MM.1S (cell line): ENCODE results near the gene SELENOP.

Experiments used
- DNase-seq: peaks from one replicate; pipeline ENCODE4 v3.0.0-alpha.2; 2015
- H2AFZ ChIP-seq: fragments of 300-600 bp; sonication (generic); 2 replicates; pipeline ENCODE4 v1.6.0; 2016; ENCODE audit warnings: antibody characterized with exemption, low read length
- H3F3A ChIP-seq: fragments of 300-600 bp; sonication (generic); 2 replicates; pipeline ENCODE4 v1.6.1; 2016; ENCODE audit warnings: mild to moderate bottlenecking, antibody characterized with exemption, low read length, moderate library complexity, mixed read lengths; ENCODE audit not compliant: insufficient read depth
- H3K27ac ChIP-seq: fragments of 300-600 bp; sonication (generic); 2 replicates; pipeline ENCODE4 v1.5.1; 2016; ENCODE audit warnings: mild to moderate bottlenecking, low read length
- H3K27me3 ChIP-seq: fragments of 300-600 bp; sonication (generic); replicated peaks from 2 replicates; pipeline ENCODE4 v1.6.0; 2016; ENCODE audit warnings: low read length; ENCODE audit not compliant: insufficient read depth
- H3K36me3 ChIP-seq: fragments of 300-600 bp; sonication (generic); replicated peaks from 2 replicates; pipeline ENCODE4 v1.6.1; 2016; ENCODE audit warnings: mild to moderate bottlenecking, low read length, mixed read lengths; ENCODE audit not compliant: insufficient read depth
- H3K4me1 ChIP-seq: fragments of 300-600 bp; sonication (generic); 2 replicates; pipeline ENCODE4 v1.6.1; 2016; ENCODE audit warnings: low read length, mixed read lengths
- H3K4me2 ChIP-seq: fragments of 300-600 bp; sonication (generic); 2 replicates; pipeline ENCODE4 v1.6.0; 2016; ENCODE audit warnings: low read depth, low read length
- H3K4me3 ChIP-seq: fragments of 300-600 bp; sonication (generic); 2 replicates; pipeline ENCODE4 v1.5.1; 2016; ENCODE audit warnings: low read length, mixed read lengths
- H3K79me2 ChIP-seq: fragments of 300-600 bp; sonication (generic); 2 replicates; pipeline ENCODE4 v1.6.1; 2016; ENCODE audit warnings: mixed run types, low read length, mixed read lengths
- H3K9ac ChIP-seq: fragments of 300-600 bp; sonication (generic); 2 replicates; pipeline ENCODE4 v1.6.1; 2016; ENCODE audit warnings: low read length, mixed read lengths
- H3K9me2 ChIP-seq: fragments of 300-600 bp; sonication (generic); replicated peaks from 2 replicates; pipeline ENCODE4 v1.6.1; 2016; ENCODE audit warnings: mild to moderate bottlenecking, low read length, mixed read lengths; ENCODE audit not compliant: insufficient read depth
- H3K9me3 ChIP-seq: fragments of 300-600 bp; sonication (generic); replicated peaks from 2 replicates; pipeline ENCODE4 v1.6.1; 2016; ENCODE audit warnings: mild to moderate bottlenecking, low read length, mixed read lengths; ENCODE audit not compliant: insufficient read depth
- H4K20me1 ChIP-seq: fragments of 300-600 bp; sonication (generic); 2 replicates; pipeline ENCODE4 v1.6.1; 2016; ENCODE audit warnings: mild to moderate bottlenecking, low read length, moderate library complexity, mixed read lengths; ENCODE audit not compliant: insufficient read depth
- CTCF ChIP-seq: fragments of 300-600 bp; sonication (generic); IDR thresholded peaks from 2 replicates; pipeline ENCODE4 v1.5.1; 2016; ENCODE audit warnings: antibody characterized with exemption, low read length, mixed read lengths
- EZH2 ChIP-seq: fragments of 300-600 bp; sonication (generic); optimal IDR thresholded peaks from 2 replicates; pipeline ENCODE3; 2017; ENCODE audit warnings: low read depth, mild to moderate bottlenecking, antibody characterized with exemption, low read length, mixed read lengths
- EZH2phosphoT487 ChIP-seq: fragments of 300-600 bp; sonication (generic); IDR thresholded peaks from 2 replicates; pipeline ENCODE4 v1.6.1; 2018; ENCODE audit warnings: antibody characterized with exemption, low read length

The SELENOP gene

DNA sequence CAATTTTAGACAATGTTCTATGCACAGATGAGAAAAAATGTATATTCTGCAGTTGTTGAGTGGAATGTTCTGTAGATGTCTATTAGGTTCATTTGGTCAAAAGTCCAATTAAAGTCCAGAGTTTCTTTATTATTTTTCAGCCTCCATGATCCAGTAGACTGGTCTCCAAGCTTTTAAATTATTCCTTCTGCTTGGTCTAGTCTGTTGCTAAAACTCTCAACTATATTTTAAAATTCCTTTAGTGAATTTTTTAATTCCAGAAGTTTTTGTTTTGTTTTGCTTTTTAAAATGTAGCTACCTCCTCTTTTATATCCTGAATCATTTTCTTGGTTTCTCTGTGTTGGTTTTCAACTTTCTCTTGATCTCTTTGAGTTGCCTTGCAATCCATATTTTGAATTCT is 24.6 kb downstream of the SELENOP start:
- H3K27me3 ChIP-seq: no peaks in the 10 kb centered on the region
- no peaks in the 10 kb centered on the region for H3K4me1 ChIP-seq
- H3K4me3 ChIP-seq: no peak overlapping the region
- H3K9me2 ChIP-seq: no peaks in the 10 kb centered on the region
- no peak overlapping the region for H3K9ac ChIP-seq
- no peak for DNase-seq
- H3K9me3 ChIP-seq: no peaks in the 10 kb centered on the region
- no peak overlapping the region for H2AFZ ChIP-seq
- H3F3A ChIP-seq: no peaks in the 10 kb centered on the region
- H4K20me1 ChIP-seq: no peaks in the 10 kb centered on the region
- no peaks in the 10 kb centered on the region for H3K36me3 ChIP-seq
- no peak overlapping the region for H3K27ac ChIP-seq
- H3K79me2 ChIP-seq: no peaks in the 10 kb centered on the region
- no peak overlapping the region for H3K4me2 ChIP-seq
- TF ChIP-seq EZH2 (no peak), EZH2phosphoT487 (no peak), CTCF (no peak)

GRCh38 chr5:42785756-42786155 is 25.9 kb downstream of the SELENOP start:
- H3K9me3 ChIP-seq: no peaks in the 10 kb centered on the region
- H3K27ac ChIP-seq: no peak overlapping the region
- H3K9me2 ChIP-seq: no peaks in the 10 kb centered on the region
- H3F3A ChIP-seq: no peaks in the 10 kb centered on the region
- TF ChIP-seq CTCF (no peak), EZH2 (no peak), EZH2phosphoT487 (no peak)
- H3K79me2 ChIP-seq: no peaks in the 10 kb centered on the region
- no peaks in the 10 kb centered on the region for H4K20me1 ChIP-seq
- no peaks in the 10 kb centered on the region for H3K27me3 ChIP-seq
- no peak overlapping the region for H3K4me2 ChIP-seq
- no peaks in the 10 kb centered on the region for H3K36me3 ChIP-seq
- H3K4me3 ChIP-seq: no peak overlapping the region
- no peak overlapping the region for H2AFZ ChIP-seq
- no peak overlapping the region for H3K9ac ChIP-seq
- H3K4me1 ChIP-seq: no peaks in the 10 kb centered on the region
- no peak for DNase-seq

GRCh38 chr5:42784132-42784531 is 27.6 kb downstream of the SELENOP start:
- Histone ChIP-seq H3K27ac (no peak overlapping the region), H3K4me2 (no peak overlapping the region), H3K9me2 (no peaks in the 10 kb centered on the region), H3K9ac (no peak overlapping the region), H3K9me3 (no peaks in the 10 kb centered on the region), H3K27me3 (no peaks in the 10 kb centered on the region), H4K20me1 (no peaks in the 10 kb centered on the region), H3F3A (no peaks in the 10 kb centered on the region), H3K36me3 (no peaks in the 10 kb centered on the region), H3K4me3 (no peak overlapping the region), H3K79me2 (no peaks in the 10 kb centered on the region), H3K4me1 (no peaks in the 10 kb centered on the region), H2AFZ (no peak overlapping the region)
- no peak for DNase-seq
- TF ChIP-seq EZH2: no peak

DNA sequence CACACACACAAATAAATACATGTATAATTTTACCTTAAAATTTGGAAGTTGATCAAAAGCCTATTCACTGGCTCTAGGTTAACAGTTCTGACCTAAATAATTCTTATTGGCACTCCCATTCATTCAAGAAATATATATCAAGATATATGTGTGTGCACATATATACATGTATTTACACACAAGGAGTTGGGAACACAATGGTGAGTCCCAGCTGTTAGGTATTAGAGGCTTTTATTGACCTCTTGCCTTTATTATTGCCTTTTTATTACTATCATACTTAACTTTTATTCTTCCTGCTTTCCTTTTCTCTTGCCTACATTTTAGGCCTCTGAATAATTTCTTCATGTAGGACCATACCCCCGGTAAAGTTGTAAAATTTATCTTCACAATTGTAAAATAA is 30.1 kb downstream of the SELENOP start:
- Histone ChIP-seq H2AFZ (no peak overlapping the region), H3K9me3 (no peaks in the 10 kb centered on the region), H3K4me1 (no peaks in the 10 kb centered on the region)

More for the DNA sequence above, 30.1 kb downstream of the SELENOP start:
- H3F3A ChIP-seq: no peaks in the 10 kb centered on the region
- H3K9ac ChIP-seq: no peak overlapping the region
- H4K20me1 ChIP-seq: no peaks in the 10 kb centered on the region
- H3K27ac ChIP-seq: no peak overlapping the region
- no peaks in the 10 kb centered on the region for H3K79me2 ChIP-seq
- no peak overlapping the region for H3K4me3 ChIP-seq
- H3K4me2 ChIP-seq: no peak overlapping the region
- no peaks in the 10 kb centered on the region for H3K9me2 ChIP-seq
- no peaks in the 10 kb centered on the region for H3K36me3 ChIP-seq
- TF ChIP-seq EZH2phosphoT487: no peak
- no peak for TF ChIP-seq CTCF
- no peak for TF ChIP-seq EZH2
- H3K27me3 ChIP-seq: no peaks in the 10 kb centered on the region
- no peak for DNase-seq
